Measurements from ENCODE around the gene GNAL.
A peak's percentile ranks its signal among the peaks of the same experiment; 100 is the strongest.

The GNAL gene

DNA sequence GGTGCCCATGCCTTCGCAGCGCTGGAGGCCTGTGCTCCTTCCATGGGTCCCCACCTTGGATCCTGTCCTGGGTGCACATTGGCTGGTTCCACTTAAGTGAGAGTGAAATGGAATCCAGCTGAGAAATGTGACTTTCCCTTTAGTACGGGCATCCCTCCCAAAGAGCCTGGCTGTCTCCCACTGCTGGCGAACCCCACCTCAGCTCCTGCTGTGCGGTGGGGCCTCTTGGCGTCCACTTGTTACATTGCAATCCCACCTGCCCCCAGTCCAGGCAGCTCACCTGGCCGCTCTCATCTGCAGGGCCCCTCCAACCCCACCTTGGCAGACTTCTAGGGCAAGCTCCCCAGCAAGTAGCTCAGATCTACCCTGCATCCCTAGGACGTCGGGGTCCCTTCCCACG, 35.5 kb upstream of the GNAL start:
- no peak for ATAC-seq (ENCODE audit: insufficient read depth, low read depth)
- no peak overlapping the region for H3K4me2 ChIP-seq (ENCODE audit: insufficient read depth, low read length)
- H3K4me1 ChIP-seq (ENCODE audit: insufficient read depth, low read length) = no peaks in the 10 kb centered on the region
- TF ChIP-seq, protein P1, sequence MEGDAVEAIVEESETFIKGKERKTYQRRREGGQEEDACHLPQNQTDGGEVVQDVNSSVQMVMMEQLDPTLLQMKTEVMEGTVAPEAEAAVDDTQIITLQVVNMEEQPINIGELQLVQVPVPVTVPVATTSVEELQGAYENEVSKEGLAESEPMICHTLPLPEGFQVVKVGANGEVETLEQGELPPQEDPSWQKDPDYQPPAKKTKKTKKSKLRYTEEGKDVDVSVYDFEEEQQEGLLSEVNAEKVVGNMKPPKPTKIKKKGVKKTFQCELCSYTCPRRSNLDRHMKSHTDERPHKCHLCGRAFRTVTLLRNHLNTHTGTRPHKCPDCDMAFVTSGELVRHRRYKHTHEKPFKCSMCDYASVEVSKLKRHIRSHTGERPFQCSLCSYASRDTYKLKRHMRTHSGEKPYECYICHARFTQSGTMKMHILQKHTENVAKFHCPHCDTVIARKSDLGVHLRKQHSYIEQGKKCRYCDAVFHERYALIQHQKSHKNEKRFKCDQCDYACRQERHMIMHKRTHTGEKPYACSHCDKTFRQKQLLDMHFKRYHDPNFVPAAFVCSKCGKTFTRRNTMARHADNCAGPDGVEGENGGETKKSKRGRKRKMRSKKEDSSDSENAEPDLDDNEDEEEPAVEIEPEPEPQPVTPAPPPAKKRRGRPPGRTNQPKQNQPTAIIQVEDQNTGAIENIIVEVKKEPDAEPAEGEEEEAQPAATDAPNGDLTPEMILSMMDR (IDR thresholded peaks at IDR 0.05; ENCODE audit: borderline replicate concordance, extremely low read depth, low read length, poor library complexity, severe bottlenecking) = no peak
- TF ChIP-seq EZH2 (IDR thresholded peaks at IDR 0.05; ENCODE audit: borderline replicate concordance, low read depth, low read length, severe bottlenecking) = no peak
- H3K27me3 ChIP-seq (ENCODE audit: insufficient read depth, low read length, poor library complexity) = peaks cover 8% of the 10 kb centered on the region
- no peak overlapping the region for H3K4me3 ChIP-seq (ENCODE audit: low read depth in 1 of 2, low read length in 2 of 2)
- H3K36me3 ChIP-seq (ENCODE audit: insufficient read depth, low read length) = no peaks in the 10 kb centered on the region
- peaks cover 3% of the 10 kb centered on the region for H3K9me3 ChIP-seq (ENCODE audit: insufficient read depth, low read length, severe bottlenecking)
- no peak overlapping the region for H3K9ac ChIP-seq (ENCODE audit: low read depth, low read length)
- H3K27ac ChIP-seq (ENCODE audit: low read length) = no peak overlapping the region
- no peak for DNase-seq
- no peaks in the 10 kb centered on the region for H4K20me1 ChIP-seq (ENCODE audit: insufficient read depth, low read length)
- no peak overlapping the region for H2AFZ ChIP-seq (ENCODE audit: low read depth, low read length)
- H3K79me2 ChIP-seq (ENCODE audit: insufficient read depth, low read length) = no peaks in the 10 kb centered on the region

DNA sequence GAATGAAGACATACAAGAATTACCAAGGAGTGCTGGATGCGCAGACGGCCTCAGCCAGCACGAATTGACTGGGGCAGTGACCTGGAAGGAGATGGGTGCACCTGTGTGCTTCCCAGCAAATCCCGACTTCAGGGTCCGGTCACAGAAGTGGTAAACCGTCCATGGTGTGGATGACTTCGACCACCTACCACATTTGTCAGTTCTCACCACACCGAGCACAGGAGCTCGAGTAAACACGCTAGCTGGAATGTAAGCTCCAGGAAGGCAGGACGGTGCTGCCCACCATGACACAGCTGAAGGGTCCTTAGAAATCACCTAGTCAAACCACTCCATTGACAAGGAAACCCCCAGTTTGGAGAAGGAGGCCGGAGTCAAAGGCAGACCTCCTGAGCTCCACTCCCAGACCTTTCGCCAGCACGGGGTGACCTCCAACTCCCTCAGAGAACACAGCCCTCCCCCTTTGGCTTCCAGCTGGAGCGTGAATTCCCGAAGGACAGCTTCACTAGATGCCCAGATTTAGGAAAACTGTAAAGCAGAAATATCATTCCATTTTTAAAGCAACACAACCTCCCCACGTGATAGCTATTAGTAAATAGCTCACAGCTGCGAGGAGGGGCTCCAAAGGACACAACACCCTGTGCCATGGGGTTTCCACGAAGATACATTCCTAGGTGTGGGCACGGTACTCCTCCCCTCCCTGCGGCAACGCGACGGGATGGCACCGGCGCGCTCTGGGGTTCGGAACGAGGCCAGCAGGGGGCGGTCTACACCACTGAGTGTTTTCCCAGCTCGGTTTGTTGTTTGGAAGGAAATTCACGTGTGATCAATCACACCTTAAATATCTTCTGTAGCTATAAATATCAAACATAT, 34.1 kb upstream of the GNAL start:
- ATAC-seq (ENCODE audit: insufficient read depth, low read depth) (no peak), DNase-seq (no peak)
- H3K9ac ChIP-seq (ENCODE audit: low read depth, low read length) = no peak overlapping the region
- H3K4me3 ChIP-seq (ENCODE audit: low read depth in 1 of 2, low read length in 2 of 2) = no peak overlapping the region
- TF ChIP-seq EZH2 (IDR thresholded peaks at IDR 0.05; ENCODE audit: borderline replicate concordance, low read depth, low read length, severe bottlenecking) = no peak
- TF ChIP-seq, protein P1 (IDR thresholded peaks at IDR 0.05; ENCODE audit: borderline replicate concordance, extremely low read depth, low read length, poor library complexity, severe bottlenecking) = peak; percentile 52
- no peaks in the 10 kb centered on the region for H3K4me1 ChIP-seq (ENCODE audit: insufficient read depth, low read length)
- H3K9me3 ChIP-seq (ENCODE audit: insufficient read depth, low read length, severe bottlenecking) = no peaks in the 10 kb centered on the region
- H3K27ac ChIP-seq (ENCODE audit: low read length) = no peak overlapping the region
- H3K36me3 ChIP-seq (ENCODE audit: insufficient read depth, low read length) = no peaks in the 10 kb centered on the region
- peaks cover 8% of the 10 kb centered on the region for H3K27me3 ChIP-seq (ENCODE audit: insufficient read depth, low read length, poor library complexity)
- H3K79me2 ChIP-seq (ENCODE audit: insufficient read depth, low read length) = no peaks in the 10 kb centered on the region
- H2AFZ ChIP-seq (ENCODE audit: low read depth, low read length) = no peak overlapping the region
- no peaks in the 10 kb centered on the region for H4K20me1 ChIP-seq (ENCODE audit: insufficient read depth, low read length)
- no peak overlapping the region for H3K4me2 ChIP-seq (ENCODE audit: insufficient read depth, low read length)

DNA sequence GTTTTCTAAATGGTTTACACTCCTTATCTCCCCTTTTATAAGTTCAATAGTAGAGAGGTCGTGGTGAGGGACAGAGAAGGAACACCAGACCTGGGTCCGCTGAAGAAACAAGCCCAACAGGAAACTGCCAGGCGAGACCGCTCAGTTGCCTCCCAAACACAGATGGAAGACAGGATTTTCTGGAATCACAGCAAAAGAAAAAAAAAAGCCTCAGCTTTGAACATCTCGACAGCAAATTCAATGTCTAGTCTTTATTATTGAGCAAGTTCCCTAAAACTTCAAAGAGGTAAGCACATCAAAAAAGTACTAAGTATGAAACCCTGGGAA, 33.5 kb upstream of the GNAL start:
- ATAC-seq (ENCODE audit: insufficient read depth, low read depth) (no peak), DNase-seq (no peak)
- H3K4me2 ChIP-seq (ENCODE audit: insufficient read depth, low read length) = no peak overlapping the region
- H3K9ac ChIP-seq (ENCODE audit: low read depth, low read length) = no peak overlapping the region
- H3K79me2 ChIP-seq (ENCODE audit: insufficient read depth, low read length) = no peaks in the 10 kb centered on the region
- TF ChIP-seq EZH2 (IDR thresholded peaks at IDR 0.05; ENCODE audit: borderline replicate concordance, low read depth, low read length, severe bottlenecking) = no peak
- TF ChIP-seq, protein P1 (IDR thresholded peaks at IDR 0.05; ENCODE audit: borderline replicate concordance, extremely low read depth, low read length, poor library complexity, severe bottlenecking) = no peak
- H3K36me3 ChIP-seq (ENCODE audit: insufficient read depth, low read length) = no peaks in the 10 kb centered on the region
- no peak overlapping the region for H3K4me3 ChIP-seq (ENCODE audit: low read depth in 1 of 2, low read length in 2 of 2)
- H2AFZ ChIP-seq (ENCODE audit: low read depth, low read length) = no peak overlapping the region
- no peak overlapping the region for H3K27ac ChIP-seq (ENCODE audit: low read length)
- H3K4me1 ChIP-seq (ENCODE audit: insufficient read depth, low read length) = no peaks in the 10 kb centered on the region
- H3K9me3 ChIP-seq (ENCODE audit: insufficient read depth, low read length, severe bottlenecking) = no peaks in the 10 kb centered on the region
- H3K27me3 ChIP-seq (ENCODE audit: insufficient read depth, low read length, poor library complexity) = peaks cover 8% of the 10 kb centered on the region
- H4K20me1 ChIP-seq (ENCODE audit: insufficient read depth, low read length) = no peaks in the 10 kb centered on the region

All from DND-41 (cell line).